Measurements from ENCODE around the gene F2RL2. TPM values are rescaled to one million over a fixed set of nuclear protein-coding genes. Genes with fewer than 3 reads are reported as not detected.
A peak's percentile ranks its signal among the peaks of the same experiment; 100 is the strongest.

The F2RL2 gene
- total and polyA plus RNA-seq, 2 donors (not counting 1 experiment from before 2014, with no cell fraction given) = not detected

DNA sequence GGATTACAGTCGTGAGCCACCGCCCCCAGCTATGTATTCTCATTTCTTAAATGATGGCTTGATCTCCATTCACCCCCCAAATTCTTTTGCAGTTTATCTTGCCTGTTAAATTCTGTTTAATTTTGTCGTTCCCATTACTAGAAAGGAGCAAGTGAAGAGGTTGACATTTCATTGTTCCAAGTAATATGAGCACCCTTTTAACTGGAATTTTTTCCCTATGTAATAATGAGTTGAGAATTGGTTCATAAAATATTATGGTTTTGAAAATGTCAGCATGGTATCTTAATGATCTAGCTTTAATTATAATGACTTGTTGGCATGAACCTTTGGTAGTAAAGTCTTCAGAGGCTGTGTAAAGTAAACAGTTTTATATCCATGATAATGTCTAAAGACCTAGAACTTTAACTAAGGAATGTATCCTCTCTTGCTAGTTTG lies 37.4 kb downstream of the F2RL2 start:
- peaks cover 17% of the 10 kb centered on the region for H3K4me1 Mint-ChIP-seq
- no peak overlapping the region for H3K4me3 Mint-ChIP-seq
- no peaks in the 10 kb centered on the region for H3K27me3 ChIP-seq (replicated peaks in 1 of 4; ENCODE audit: control extremely low read depth in 1 of 4, control insufficient read depth in 3 of 4, insufficient read depth in 4 of 4, low read length in 3 of 4)
- ChIA-PET POLR2A (no interaction called here), CTCF (no interaction called here)
- H3K36me3 ChIP-seq (replicated peaks in 1 of 2; ENCODE audit: control extremely low read depth in 1 of 2, control insufficient read depth in 1 of 2, extremely low read depth in 1 of 2, insufficient read depth in 2 of 2, low read length in 1 of 2) = peaks cover 0 to 3% of the 10 kb centered on the region in 2 experiments
- H3K4me1 ChIP-seq (ENCODE audit: control insufficient read depth in 2 of 2, insufficient read depth in 2 of 2, low read length in 2 of 2) = peaks cover 4 to 7% of the 10 kb centered on the region in 2 donors
- no peaks in the 10 kb centered on the region for H4K20me1 ChIP-seq (ENCODE audit: control insufficient read depth, insufficient read depth, low read length, poor library complexity, severe bottlenecking)
- H3K27ac Mint-ChIP-seq = no peak overlapping the region
- no peaks in the 10 kb centered on the region for H3K79me2 ChIP-seq (ENCODE audit: control insufficient read depth, insufficient read depth, low read length)
- H3K9me3 ChIP-seq (ENCODE audit: control extremely low read depth in 1 of 3, control insufficient read depth in 2 of 3, insufficient read depth in 1 of 3, low read length in 2 of 3) = no peaks in the 10 kb centered on the region
- no peak overlapping the region for H3K27ac ChIP-seq (ENCODE audit: low read length in 2 of 2)
- no peak for ATAC-seq (ENCODE audit: low read depth)
- no peak overlapping the region for H3K4me2 ChIP-seq (replicated peaks; ENCODE audit: low read depth, low read length, poor library complexity, severe bottlenecking)
- H3K4me3 ChIP-seq (ENCODE audit: control extremely low read depth in 1 of 5, extremely low read depth in 1 of 5, insufficient read depth in 1 of 5, low read depth in 2 of 5, low read length in 4 of 5) = no peak overlapping the region
- DNase-seq = no peak
- 100% methylated on average over 2 of the region's 3 CpGs for WGBS (ENCODE audit: insufficient coverage)
- H3K27me3 Mint-ChIP-seq = no peaks in the 10 kb centered on the region
- intact Hi-C loops (cut with micrococcal nuclease) = no loop called here
- H2AFZ ChIP-seq (ENCODE audit: insufficient read depth, low read depth, low read length, poor library complexity, severe bottlenecking) = no peak overlapping the region
- no peaks in the 10 kb centered on the region for H3K9me3 Mint-ChIP-seq (ENCODE audit: insufficient read depth)
- no peak for TF ChIP-seq CTCF (IDR thresholded peaks at IDR 0.05)
- TF ChIP-seq EZH2 (IDR thresholded peaks at IDR 0.05; ENCODE audit: borderline replicate concordance, insufficient read depth, low read depth, low read length, poor library complexity, severe bottlenecking) = no peak
- no peak overlapping the region for H3K9ac ChIP-seq (ENCODE audit: low read length)

DNA sequence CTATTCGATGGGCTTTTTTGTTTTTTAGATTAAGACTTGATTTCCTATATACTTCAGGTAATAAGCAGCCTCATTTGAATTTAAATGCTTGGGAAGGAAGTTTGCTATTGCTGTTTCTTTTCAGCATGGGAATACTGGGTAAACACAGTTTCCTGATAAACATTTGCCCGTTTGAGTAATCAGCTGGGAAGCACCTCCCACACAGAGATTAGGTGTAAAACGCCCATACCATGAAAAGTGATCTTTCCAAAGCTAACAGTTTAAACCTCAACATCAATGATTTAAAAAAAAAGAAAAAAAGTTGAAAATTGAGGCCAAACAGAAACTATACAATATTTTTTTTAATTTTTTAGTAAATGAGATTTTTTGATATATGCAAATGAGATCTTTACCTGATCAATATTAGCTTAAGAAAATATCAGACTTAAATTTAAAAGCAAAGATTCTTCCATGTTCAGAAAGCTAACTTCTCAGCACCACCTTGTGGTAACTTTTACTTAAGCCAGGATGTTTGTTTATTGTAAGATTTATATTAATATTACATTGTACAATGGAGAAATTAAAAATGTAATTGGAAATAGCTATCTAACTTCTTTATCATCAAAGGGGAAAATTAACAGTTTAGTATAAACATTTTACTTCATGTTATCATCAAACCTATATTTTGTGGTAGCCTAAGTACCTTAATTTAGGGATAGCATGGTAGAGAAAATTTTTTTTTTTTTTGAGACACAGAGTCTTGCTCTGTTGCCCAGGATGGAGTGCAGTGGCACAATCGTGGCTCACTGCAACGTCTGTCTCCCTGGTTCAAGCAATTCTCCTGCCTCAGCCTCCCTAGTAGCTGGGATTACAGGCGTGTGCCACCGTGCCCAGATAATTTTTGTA lies 39.8 kb downstream of the F2RL2 start:
- DNase-seq = peak; percentile 23
- no CpG with 5 or more reads among the region's 7 CpGs for WGBS (ENCODE audit: insufficient coverage)
- intact Hi-C loops (cut with micrococcal nuclease) = no loop called here

More for the DNA sequence above, 39.8 kb downstream of the F2RL2 start:
- no peak for ATAC-seq (ENCODE audit: low read depth)
- peak; percentile 37 for TF ChIP-seq CTCF (IDR thresholded peaks at IDR 0.05)
- no peak for TF ChIP-seq EZH2 (IDR thresholded peaks at IDR 0.05; ENCODE audit: borderline replicate concordance, insufficient read depth, low read depth, low read length, poor library complexity, severe bottlenecking)
- Histone ChIP-seq H3K9me3 (ENCODE audit: control extremely low read depth in 1 of 3, control insufficient read depth in 2 of 3, insufficient read depth in 1 of 3, low read length in 2 of 3) (no peaks in the 10 kb centered on the region), H3K27ac (ENCODE audit: low read length in 2 of 2) (no peak overlapping the region), H3K4me2 (replicated peaks; ENCODE audit: low read depth, low read length, poor library complexity, severe bottlenecking) (no peak overlapping the region), H2AFZ (ENCODE audit: insufficient read depth, low read depth, low read length, poor library complexity, severe bottlenecking) (no peak overlapping the region), H3K4me3 (ENCODE audit: control extremely low read depth in 1 of 5, extremely low read depth in 1 of 5, insufficient read depth in 1 of 5, low read depth in 2 of 5, low read length in 4 of 5) (no peak overlapping the region), H3K4me1 (ENCODE audit: control insufficient read depth in 2 of 2, insufficient read depth in 2 of 2, low read length in 2 of 2) (peaks cover 4 to 7% of the 10 kb centered on the region in 2 donors), H3K9ac (ENCODE audit: low read length) (no peak overlapping the region), H4K20me1 (ENCODE audit: control insufficient read depth, insufficient read depth, low read length, poor library complexity, severe bottlenecking) (no peaks in the 10 kb centered on the region), H3K79me2 (ENCODE audit: control insufficient read depth, insufficient read depth, low read length) (no peaks in the 10 kb centered on the region), H3K27me3 (replicated peaks in 1 of 4; ENCODE audit: control extremely low read depth in 1 of 4, control insufficient read depth in 3 of 4, insufficient read depth in 4 of 4, low read length in 3 of 4) (no peaks in the 10 kb centered on the region), H3K36me3 (replicated peaks in 1 of 2; ENCODE audit: control extremely low read depth in 1 of 2, control insufficient read depth in 1 of 2, extremely low read depth in 1 of 2, insufficient read depth in 2 of 2, low read length in 1 of 2) (no peaks in the 10 kb centered on the region)
- POLR2A ChIA-PET = interaction anchor here (0.7 to 1.3 kb wide), 2 partner anchors 111 to 180 kb away, joined by 4 to 6 read pairs; partner anchors contain the start of gene IQGAP2
- Mint-ChIP-seq H3K27me3 (no peaks in the 10 kb centered on the region), H3K9me3 (ENCODE audit: insufficient read depth) (no peaks in the 10 kb centered on the region), H3K27ac (no peak overlapping the region), H3K4me1 (peaks cover 15% of the 10 kb centered on the region), H3K4me3 (no peak overlapping the region)
- CTCF ChIA-PET = interaction anchor here (0.7 to 4.0 kb wide), 14 partner anchors 8 to 447 kb away, joined by 3 to 43 read pairs (median 4); partner anchors contain the start of genes AGGF1 and IQGAP2

All from B cell (primary cell).